IMR-90 (cell line): ENCODE measurements around the gene PLXDC1. TPM values are rescaled to one million over a fixed set of nuclear protein-coding genes. Genes with fewer than 3 reads are reported as not detected.

Experiments
- MAZ ChIP-seq: IDR thresholded peaks from 2 replicates; pipeline ENCODE4 v1.6.1; 2012; ENCODE audit warnings: low read depth, mild to moderate bottlenecking, low read length, improper control_type of control experiment, moderate library complexity, borderline replicate concordance
- RCOR1 ChIP-seq: IDR thresholded peaks from 2 replicates; pipeline ENCODE4 v1.6.1; 2012; ENCODE audit warnings: mild to moderate bottlenecking, low read length, improper control_type of control experiment; ENCODE audit not compliant: insufficient replicate concordance
- USF2 ChIP-seq: fragments of 150-350 bp; IDR thresholded peaks from 2 replicates; pipeline ENCODE4 v1.6.1; 2017; ENCODE audit warnings: mild to moderate bottlenecking, antibody characterized with exemption, low read length, low read depth
- polyA plus RNA-seq, 3 experiments: library from polyadenylated mRNA; depleted of rRNA; stranded (reverse); fragments of >200 nt; gene quantifications; 2 replicates each; pipeline ENCODE4 v1.2.3, GENCODE V29; 2012; ENCODE audit warnings: low replicate concordance in 1 of 3
- total RNA-seq: library from RNA; depleted of rRNA; stranded (reverse); fragments of >200 nt; gene quantifications from 2 replicates; pipeline ENCODE4 v1.2.3, GENCODE V29; 2012

Gene PLXDC1
- total and polyA plus RNA-seq, 2 of the 4 experiments (the other 2 are of a cell fraction): under 0.01 to 0.50 TPM

GRCh38 chr17:39200957-39201510 is 49.6 kb upstream of the PLXDC1 start (continued):
- TF ChIP-seq USF2: no peak
- TF ChIP-seq MAZ: no peak
- no peak for TF ChIP-seq RCOR1
